HUES64 (cell line): ENCODE data around the gene ECHS1.

Experiments used
- H3K27ac ChIP-seq: 2 replicates; pipeline ENCODE4 v1.7.0; 2013; ENCODE audit warnings: low read depth, low read length, inconsistent platforms
- H3K27me3 ChIP-seq: 2 replicates; pipeline ENCODE4 v1.6.1; 2013; ENCODE audit warnings: mild to moderate bottlenecking, low read length; ENCODE audit not compliant: insufficient read depth
- H3K36me3 ChIP-seq: 2 replicates; pipeline ENCODE4 v1.6.1; 2013; ENCODE audit warnings: mild to moderate bottlenecking, low read length; ENCODE audit not compliant: insufficient read depth
- H3K4me1 ChIP-seq: 2 replicates; pipeline ENCODE4 v1.6.1; 2013; ENCODE audit warnings: mild to moderate bottlenecking, low read length, moderate library complexity; ENCODE audit not compliant: insufficient read depth
- H3K4me3 ChIP-seq: 2 replicates; pipeline ENCODE4 v1.5.1; 2013; ENCODE audit warnings: mild to moderate bottlenecking, low read length, moderate library complexity
- H3K9ac ChIP-seq: 2 replicates; pipeline ENCODE4 v1.6.1; 2013; ENCODE audit warnings: mild to moderate bottlenecking, low read depth, low read length
- H3K9me3 ChIP-seq: 2 replicates; pipeline ENCODE4 v1.6.1; 2013; ENCODE audit warnings: low read depth, low read length; ENCODE audit not compliant: insufficient read depth
- WGBS: fragments of 150-250, 120-280 bp; methylation state at CpG from one replicate; pipeline ENCODE4 v1.1.7; 2013; ENCODE audit warnings: missing lambda C conversion rate; 5-methylcytosine and 5-hydroxymethylcytosine counted together

Gene ECHS1

DNA sequence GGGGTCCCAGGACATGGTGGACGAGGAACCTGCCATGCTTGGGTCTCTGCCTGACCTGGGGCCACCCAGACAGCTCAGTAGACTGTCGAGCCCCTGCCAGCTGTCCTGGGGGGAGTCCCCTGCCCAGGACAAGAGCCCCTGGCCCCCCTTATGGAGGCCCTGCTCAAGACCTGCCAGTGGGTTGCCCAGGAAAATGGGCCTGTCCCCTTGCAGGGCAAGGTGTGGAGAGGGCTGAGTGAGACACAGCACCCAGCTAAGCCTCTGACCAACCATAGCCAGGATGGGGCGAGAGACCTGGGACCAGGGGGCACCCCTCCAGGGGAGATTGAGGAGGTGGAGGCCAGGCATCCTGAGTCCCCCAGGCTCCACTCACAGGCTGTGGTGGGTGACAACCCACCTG is 17.2 kb downstream of the ECHS1 start:
- Histone ChIP-seq H3K9ac (no peak overlapping the region), H3K4me3 (no peak overlapping the region), H3K36me3 (peaks cover 10% of the 10 kb centered on the region; the same call in 1 of the 2 replicates), H3K27me3 (no peaks in the 10 kb centered on the region; the same call in 1 of the 2 replicates), H3K27ac (no peak overlapping the region), H3K4me1 (0 out of 2 replicates have a peak, but pooled peaks cover 3% of the 10 kb centered on the region), H3K9me3 (no peaks in the 10 kb centered on the region)
- 94% methylated on average over 3 of the region's 3 CpGs for WGBS

DNA sequence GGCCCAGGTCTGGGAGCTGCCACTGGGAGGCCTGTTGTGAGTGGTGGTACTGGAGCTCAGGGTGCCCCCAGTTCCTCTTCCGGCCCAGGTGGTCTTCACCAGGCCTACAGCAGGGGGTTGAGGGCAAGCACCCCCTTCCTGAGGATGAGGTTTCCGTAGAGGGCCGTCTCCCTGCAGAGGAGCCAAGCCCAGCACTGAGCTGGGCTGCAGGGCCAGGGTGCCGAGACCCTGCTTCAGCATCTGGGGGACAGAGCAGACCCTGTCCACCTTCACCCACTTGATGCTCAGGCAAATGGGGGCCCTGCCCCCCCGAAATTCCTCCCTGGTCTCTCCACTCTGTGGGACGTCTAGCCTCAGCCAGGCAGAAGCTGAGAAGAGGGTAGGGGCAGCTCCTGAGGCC is 17.9 kb downstream of the ECHS1 start:
- peaks cover 10% of the 10 kb centered on the region; the same call in 1 of the 2 replicates for H3K36me3 ChIP-seq
- H3K27ac ChIP-seq: no peak overlapping the region
- H3K9ac ChIP-seq: no peak overlapping the region
- no peaks in the 10 kb centered on the region for H3K9me3 ChIP-seq
- no peak overlapping the region for H3K4me3 ChIP-seq
- 84% methylated on average over 6 of the region's 6 CpGs for WGBS
- 0 out of 2 replicates have a peak, but pooled peaks cover 3% of the 10 kb centered on the region for H3K4me1 ChIP-seq
- H3K27me3 ChIP-seq: no peaks in the 10 kb centered on the region; the same call in 1 of the 2 replicates

DNA sequence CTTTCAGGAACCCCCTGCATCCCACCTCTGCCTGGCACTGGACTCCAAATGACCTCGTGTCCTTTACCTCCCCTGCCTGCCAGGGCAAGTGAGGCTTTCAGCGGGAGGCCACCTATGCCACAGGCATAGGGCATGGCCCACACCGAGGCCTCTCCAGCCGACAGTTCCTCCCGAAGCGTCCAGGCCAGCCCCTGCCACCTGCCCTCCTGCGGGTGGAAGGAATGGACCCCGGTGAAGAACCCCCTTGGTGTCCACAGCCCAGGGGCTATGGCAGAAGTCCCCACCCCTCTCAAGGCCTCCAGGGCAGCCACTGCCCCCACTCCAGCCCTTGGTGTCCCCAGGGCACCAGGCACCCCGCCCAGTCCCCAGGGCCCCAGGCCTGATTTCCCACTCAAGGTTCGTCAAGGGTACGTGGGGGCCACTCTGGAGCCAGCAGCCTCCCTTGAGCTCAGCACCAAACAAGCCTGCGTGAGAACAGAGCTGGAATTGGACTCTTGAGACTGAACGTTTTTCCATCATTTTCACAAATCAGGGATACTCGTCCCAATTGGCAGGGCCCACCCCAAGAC is 18.4 kb downstream of the ECHS1 start:
- H3K4me3 ChIP-seq: no peak overlapping the region

DNA sequence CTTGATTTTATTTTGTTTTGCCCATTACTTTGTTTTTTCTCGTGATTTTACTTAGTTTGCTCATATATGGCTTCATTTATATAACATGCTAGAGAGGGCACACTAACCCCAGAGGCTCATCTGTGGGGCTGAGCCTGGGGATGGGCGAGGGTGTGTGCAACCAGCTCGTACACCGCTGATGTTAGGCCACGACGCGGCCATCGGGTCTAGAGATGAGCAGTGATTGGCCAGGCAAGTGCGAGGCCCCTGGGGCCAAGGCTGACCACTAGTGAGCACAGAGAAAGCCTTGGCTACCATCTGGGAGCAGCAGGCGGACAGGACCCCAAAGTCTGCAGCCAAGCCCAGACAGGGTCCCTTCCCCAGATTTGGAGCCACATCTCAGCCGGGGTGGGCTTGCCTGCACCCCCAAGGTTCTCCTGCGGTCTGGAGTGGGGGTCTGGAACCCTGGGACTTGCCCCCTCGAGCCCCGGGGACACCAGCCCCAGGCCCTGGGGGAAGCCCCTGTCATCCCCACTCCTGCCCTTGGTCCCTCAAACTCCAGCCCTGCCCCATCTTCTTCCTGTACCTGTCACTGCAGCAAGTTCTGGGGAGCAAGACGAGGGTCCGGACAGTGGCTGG is 19.1 kb downstream of the ECHS1 start:
- 90% methylated on average over 15 of the region's 16 CpGs for WGBS
- 0 out of 2 replicates have a peak, but pooled peaks cover 3% of the 10 kb centered on the region for H3K4me1 ChIP-seq
- H3K4me3 ChIP-seq: no peak overlapping the region
- H3K27ac ChIP-seq: no peak overlapping the region
- H3K27me3 ChIP-seq: no peaks in the 10 kb centered on the region; the same call in 1 of the 2 replicates
- H3K9ac ChIP-seq: no peak overlapping the region
- H3K36me3 ChIP-seq: peaks cover 10% of the 10 kb centered on the region; the same call in 1 of the 2 replicates
- no peaks in the 10 kb centered on the region for H3K9me3 ChIP-seq

More for the DNA sequence above, 18.4 kb downstream of the ECHS1 start:
- H3K36me3 ChIP-seq: peaks cover 10% of the 10 kb centered on the region; the same call in 1 of the 2 replicates
- no peaks in the 10 kb centered on the region for H3K9me3 ChIP-seq
- no peak overlapping the region for H3K9ac ChIP-seq
- WGBS: 94% methylated on average over 14 of the region's 14 CpGs
- no peaks in the 10 kb centered on the region; the same call in 1 of the 2 replicates for H3K27me3 ChIP-seq
- H3K4me1 ChIP-seq: 0 out of 2 replicates have a peak, but pooled peaks cover 3% of the 10 kb centered on the region
- H3K27ac ChIP-seq: no peak overlapping the region

DNA sequence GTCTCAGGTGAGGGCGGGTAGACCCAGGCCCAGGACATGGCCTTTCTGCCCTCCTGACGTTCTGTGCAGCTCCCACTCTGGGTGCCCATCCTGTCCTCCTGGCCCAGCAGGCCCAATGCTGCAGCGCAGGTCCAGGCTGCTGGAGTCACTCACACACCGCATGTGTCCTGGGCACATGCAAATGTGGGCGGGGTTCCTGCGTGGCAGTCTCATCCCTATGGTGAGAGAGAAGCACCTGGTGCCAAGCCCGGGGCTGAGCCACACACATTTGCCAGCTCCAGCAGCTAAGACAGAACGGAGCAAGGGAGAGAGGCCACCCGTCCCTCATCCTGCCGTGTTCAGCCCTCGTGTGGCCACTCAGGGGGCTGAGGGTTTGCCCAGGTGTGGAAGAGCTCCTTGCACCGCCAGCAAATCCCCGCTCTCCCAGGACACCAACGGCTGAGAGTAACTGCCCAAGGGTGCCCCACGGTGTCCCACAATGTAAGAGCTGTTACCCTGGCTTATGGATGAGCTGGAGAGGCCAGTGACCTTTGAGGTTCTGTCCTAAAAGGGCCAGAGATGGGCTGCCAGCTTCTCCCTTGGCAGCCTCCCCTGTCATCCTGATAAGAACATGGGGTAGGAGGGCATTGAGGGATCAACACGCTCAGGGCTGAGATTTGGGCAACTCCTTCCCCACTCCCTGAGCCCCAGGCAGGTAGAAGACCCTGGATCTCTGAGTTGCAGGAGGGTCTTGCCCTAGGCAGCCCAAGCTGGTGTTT is 19.8 kb downstream of the ECHS1 start:
- 76% methylated on average over 16 of the region's 16 CpGs for WGBS
- Histone ChIP-seq H3K4me3 (no peak overlapping the region), H3K36me3 (peaks cover 10% of the 10 kb centered on the region; the same call in 1 of the 2 replicates), H3K4me1 (0 out of 2 replicates have a peak, but pooled peaks cover 3% of the 10 kb centered on the region), H3K9me3 (no peaks in the 10 kb centered on the region), H3K9ac (no peak overlapping the region), H3K27ac (no peak overlapping the region), H3K27me3 (no peaks in the 10 kb centered on the region; the same call in 1 of the 2 replicates)

DNA sequence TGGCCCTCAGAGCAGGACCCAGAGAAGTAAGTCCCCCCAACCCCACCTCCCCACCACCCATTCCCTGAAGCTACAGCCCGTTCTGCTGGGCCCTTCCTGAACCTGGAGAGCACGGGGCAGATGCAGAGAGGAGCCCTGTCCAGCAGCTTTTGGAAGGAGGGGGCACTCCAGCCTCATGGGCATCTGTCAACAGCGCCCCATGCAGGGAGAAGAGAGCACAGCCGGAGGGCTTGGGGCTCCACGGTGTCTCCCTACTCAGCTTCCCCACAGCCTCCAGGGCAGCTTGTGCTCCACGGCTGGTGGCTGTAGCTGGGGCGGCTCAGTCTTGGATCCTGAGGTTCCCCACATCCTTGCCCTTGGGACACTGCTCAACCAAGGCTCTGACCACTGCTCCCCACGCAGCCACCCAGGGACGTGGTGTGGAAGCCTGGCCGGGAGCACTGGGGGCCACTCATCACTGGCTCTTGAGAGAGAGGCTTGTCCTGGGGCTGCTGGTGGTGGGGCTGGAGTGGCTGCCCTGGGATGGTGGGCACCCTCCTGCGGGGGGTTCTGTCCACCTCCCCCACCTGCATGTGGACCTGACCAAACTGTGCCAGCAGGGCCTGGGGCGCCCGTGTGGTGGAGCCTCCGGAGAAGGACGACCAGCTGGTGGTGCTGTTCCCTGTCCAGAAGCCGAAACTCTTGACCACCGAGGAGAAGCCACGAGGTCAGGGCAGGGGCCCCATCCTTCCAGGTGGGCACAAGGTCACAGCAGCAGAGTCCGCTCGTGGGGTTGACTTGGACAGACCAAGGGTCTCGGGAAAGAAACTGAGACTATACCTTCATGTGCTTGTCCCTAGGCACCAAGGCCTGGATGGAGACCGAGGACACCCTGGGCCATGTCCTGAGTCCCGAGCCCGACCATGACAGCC is 21.5 kb downstream of the ECHS1 start:
- H3K27ac ChIP-seq: no peak overlapping the region
- WGBS: 69% methylated on average over 24 of the region's 24 CpGs
- H3K4me1 ChIP-seq: 0 out of 2 replicates have a peak, but pooled peaks cover 7% of the 10 kb centered on the region
- no peaks in the 10 kb centered on the region for H3K9me3 ChIP-seq
- no peak overlapping the region for H3K9ac ChIP-seq
- H3K27me3 ChIP-seq: no peaks in the 10 kb centered on the region
- H3K36me3 ChIP-seq: peaks cover 10% of the 10 kb centered on the region; the same call in 1 of the 2 replicates
- no peak overlapping the region for H3K4me3 ChIP-seq

DNA sequence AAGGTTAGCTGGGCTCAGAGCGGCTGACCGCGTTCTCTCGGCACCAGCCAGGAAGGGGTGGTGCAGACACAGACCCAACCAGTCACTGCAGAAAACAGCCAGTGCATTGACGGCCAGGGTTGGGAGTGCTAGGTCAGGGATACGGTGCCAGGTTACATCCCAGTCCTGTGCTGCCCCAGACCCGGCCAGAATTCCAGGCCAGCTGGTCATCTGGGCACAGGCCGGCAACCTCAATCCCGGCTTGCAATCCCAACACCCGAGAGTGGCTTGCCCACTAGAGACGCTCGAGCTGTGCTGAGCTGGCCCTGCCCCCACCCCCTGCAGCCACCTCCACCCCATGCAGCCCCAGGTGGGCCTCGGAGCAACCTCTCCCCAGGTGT is 22.2 kb downstream of the ECHS1 start:
- no peaks in the 10 kb centered on the region for H3K9me3 ChIP-seq
- H3K9ac ChIP-seq: no peak overlapping the region
- no peaks in the 10 kb centered on the region for H3K27me3 ChIP-seq
- no peak overlapping the region for H3K27ac ChIP-seq
- no peak overlapping the region for H3K4me3 ChIP-seq
- H3K36me3 ChIP-seq: peaks cover 5% of the 10 kb centered on the region; the same call in 1 of the 2 replicates
- 0 out of 2 replicates have a peak, but pooled peaks cover 5% of the 10 kb centered on the region for H3K4me1 ChIP-seq
- 65% methylated on average over 13 of the region's 13 CpGs for WGBS

DNA sequence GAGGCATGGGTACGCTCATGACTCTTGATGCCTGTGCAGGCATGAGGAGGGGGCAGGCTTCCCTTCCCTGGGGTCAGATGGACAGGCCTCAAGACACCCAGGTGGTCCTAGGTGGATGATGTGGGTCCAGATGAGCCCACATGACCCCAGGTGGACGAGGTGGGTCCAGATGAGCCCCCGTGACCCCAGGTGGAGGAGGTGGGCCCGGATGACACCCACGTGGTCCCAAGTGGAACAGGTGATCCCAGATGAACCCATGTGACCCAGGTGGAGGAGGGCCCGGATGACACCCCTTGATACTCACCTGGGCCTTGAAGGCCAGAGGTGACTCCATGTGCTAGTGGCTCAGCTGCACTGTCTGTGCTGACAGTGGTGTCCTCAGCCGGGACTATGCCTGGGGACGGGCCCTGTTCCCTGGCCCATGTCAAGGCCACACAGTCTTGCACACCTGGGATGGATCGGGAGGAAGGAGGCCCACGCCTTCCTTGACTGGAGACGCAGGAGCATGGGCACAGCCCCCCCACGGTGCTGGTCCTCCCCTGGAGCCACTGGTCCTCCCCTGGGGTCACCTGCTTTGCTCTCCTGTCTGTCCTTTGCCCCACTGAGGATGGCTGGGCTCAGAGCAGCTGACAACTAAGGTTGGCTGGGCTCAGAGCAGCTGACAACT is 22.7 kb downstream of the ECHS1 start:
- Histone ChIP-seq H3K9me3 (no peaks in the 10 kb centered on the region), H3K4me1 (0 out of 2 replicates have a peak, but pooled peaks cover 5% of the 10 kb centered on the region), H3K9ac (no peak overlapping the region), H3K27me3 (no peaks in the 10 kb centered on the region), H3K4me3 (no peak overlapping the region), H3K27ac (no peak overlapping the region), H3K36me3 (0 out of 2 replicates have a peak, but pooled peaks cover 1% of the 10 kb centered on the region)
- WGBS: 85% methylated on average over 12 of the region's 12 CpGs

DNA sequence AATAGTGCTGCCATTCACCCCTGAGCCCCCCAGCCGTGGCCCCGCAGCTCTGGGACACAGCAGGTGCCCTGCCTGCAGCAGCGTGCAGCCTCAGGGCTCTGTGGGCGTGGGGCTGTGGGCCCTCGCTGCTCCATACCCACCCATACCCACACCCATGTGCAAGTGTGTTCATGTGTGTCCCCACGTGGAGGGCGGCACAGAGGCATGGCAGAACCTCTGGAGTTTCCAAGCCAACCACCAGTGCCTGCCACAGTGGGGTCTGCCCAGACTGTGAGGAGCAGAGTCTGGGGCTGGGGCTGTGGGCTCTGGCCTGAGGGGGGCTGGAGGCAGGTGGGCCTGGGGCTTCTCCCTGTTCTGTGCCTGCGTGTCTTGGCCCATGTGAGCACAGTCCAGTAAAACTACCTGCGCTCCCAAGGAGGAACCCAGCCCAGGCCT is 23.6 kb downstream of the ECHS1 start:
- Histone ChIP-seq H3K9me3 (no peaks in the 10 kb centered on the region), H3K9ac (no peak overlapping the region), H3K4me3 (no peak overlapping the region), H3K36me3 (no peaks in the 10 kb centered on the region), H3K27me3 (no peaks in the 10 kb centered on the region), H3K27ac (no peak overlapping the region), H3K4me1 (0 out of 2 replicates have a peak, but pooled peaks cover 5% of the 10 kb centered on the region)
- WGBS: 86% methylated on average over 9 of the region's 9 CpGs

DNA sequence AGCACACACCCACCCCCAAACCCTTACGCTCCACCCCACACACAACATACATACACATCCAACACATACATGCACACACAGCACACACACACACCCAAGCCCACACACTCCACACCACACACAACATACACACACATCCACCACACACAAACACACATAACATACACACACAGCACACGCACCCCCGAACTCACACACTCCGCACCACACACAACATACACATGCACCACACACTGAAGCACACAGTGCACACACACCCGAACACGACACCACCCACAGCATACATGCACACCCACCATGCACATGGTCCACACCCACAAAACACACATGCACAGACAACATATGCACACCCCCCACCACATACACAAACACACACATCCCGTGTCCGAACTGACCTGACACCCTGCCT is 24.0 kb downstream of the ECHS1 start:
- WGBS: 93% methylated on average over 8 of the region's 8 CpGs
- Histone ChIP-seq H3K9ac (no peak overlapping the region), H3K9me3 (no peaks in the 10 kb centered on the region), H3K27ac (no peak overlapping the region), H3K4me1 (0 out of 2 replicates have a peak, but pooled peaks cover 5% of the 10 kb centered on the region), H3K36me3 (no peaks in the 10 kb centered on the region), H3K27me3 (no peaks in the 10 kb centered on the region), H3K4me3 (no peak overlapping the region)
